GM12872 (cell line): ENCODE results near the gene NHEJ1.

Experiments used
- CTCF ChIP-seq: IDR thresholded peaks from 3 replicates; pipeline ENCODE4 v1.5.1; 2011; ENCODE audit warnings: low read depth, mild to moderate bottlenecking, low read length, moderate library complexity; ENCODE audit not compliant: insufficient read depth

NHEJ1 gene

GRCh38 chr2:219123356-219124135 lies 37.1 kb downstream of the NHEJ1 start:
- TF ChIP-seq CTCF: no peak

DNA sequence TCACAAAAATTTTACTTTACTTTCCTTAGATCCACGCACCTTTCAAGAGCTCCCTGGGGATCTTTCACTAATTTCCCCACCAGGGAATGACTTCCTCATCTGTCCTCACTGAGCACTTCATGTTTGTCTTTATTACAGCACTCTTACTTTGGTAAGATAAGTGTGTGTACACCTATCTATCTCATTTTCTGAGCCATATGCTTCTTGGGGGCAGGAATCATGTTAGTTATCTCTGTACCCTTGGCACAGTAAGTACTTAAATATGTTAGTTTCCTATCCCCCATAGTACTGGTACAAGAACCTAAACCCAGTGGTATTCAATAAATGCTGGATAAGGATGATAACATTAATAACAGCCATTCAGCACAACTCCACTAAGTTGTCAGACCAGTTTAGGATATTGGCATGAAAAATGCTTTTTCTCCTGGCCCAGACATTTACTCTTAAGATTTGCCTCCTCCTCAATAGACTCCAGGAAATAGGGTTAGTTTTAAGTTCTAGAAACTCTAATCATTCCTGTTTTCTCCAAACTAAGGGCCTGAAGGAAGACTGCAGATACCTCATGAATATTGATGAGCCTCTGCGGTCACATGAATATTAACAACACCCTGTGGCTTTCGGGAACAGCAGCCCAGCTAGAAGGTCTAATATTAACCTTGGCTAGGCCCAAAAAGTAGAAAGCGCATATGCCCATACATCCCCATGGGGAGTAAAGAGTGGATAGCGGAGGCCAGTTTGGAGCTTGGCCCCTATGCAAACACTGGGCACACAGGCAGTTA lies 38.2 kb downstream of the NHEJ1 start:
- TF ChIP-seq CTCF: no peak

- TF ChIP-seq CTCF: no peak
These were observed 40.5 kb downstream of the NHEJ1 start for GRCh38 chr2:219120082-219120481.

DNA sequence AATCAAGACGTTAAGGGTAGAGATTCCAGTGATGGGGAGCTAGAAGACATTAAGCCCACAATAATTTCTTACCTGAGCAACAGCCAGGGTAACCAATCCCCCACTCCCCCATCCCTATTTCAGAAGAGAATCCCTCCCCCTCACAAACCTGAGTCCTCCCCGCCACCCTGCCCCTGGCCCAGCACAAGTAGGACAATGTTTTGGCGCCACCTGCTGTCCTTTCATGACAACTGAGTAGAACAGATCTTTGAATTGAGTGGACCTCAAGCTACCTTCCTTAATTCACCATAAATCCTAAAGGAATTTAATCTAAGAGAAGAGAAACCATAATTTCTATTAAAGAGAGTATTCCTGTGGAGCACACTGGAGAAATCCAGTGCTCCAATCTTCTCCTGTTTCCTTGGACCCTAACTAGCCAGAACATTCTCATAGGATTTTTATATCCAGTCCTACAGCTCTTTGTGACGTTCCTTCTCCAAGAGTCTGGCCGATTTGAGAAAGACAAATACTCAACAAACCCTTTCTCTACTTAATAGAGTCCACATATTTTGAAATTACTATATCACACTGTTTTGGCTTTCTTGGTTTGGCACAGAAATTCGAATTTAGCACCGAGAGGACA lies 41.1 kb downstream of the NHEJ1 start:
- peak; percentile 68 for TF ChIP-seq CTCF

GRCh38 chr2:219118504-219118903 lies 42.1 kb downstream of the NHEJ1 start:
- TF ChIP-seq CTCF: no peak

DNA sequence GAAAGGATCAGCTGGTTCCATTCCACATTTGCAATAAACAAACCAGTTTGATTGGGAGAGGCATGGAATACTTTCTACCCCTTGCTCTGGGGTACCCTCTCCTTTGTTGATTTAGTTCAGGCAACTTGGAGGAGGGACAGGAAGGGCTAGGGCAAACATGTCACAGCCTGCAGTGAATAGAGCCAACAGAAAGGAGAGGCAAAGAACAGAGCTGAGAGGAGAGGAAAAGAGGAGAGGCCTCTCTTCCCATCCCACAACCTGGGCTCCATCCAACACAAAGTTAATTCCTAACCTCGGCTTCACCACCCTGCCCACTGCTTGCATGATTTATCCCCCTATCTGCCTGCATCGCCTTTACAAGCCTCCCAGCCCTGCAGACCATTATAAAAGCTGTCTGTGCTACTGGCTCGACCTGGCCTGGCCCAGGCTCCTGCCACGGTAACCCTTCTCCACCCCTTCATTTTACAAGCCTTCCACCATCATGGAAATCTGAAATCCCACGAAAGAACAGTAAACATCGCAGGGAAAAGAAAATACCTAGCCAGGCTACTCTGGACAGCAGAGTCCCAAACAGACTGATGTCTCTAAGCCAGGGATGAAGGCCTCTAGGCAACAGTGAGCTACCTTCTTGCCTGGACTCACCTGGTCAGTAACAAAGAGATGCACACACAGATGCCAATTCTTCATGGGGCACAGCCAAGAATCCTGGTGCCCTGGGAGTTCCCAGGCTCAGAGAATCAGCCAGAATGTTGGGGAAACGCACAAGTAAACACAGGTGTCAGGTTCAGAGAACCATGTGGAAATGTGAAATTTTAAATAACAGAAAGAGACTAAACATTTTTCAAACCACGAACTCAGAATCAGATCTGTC lies 43.6 kb downstream of the NHEJ1 start:
- no peak for TF ChIP-seq CTCF
